Activated naive CD8-positive, alpha-beta T cell treated with anti-CD3 and anti-CD28 coated beads, Interleukin-2, amount 50 U/mL, for 24 hours (primary cell): Measurements from ENCODE around the gene CHRM3.

Experiments used
- ATAC-seq: fragments of 150-1000 bp; cut with Tn5 transposase; one replicate; pipeline ENCODE4 v1.10.0; 2021
- DNase-seq: peaks from one replicate; pipeline ENCODE4 v3.0.0; 2021
- H3K27ac Mint-ChIP-seq: one replicate; pipeline ENCODE4 v1.8.0; 2021; ENCODE audit warnings: mild to moderate bottlenecking, mixed read lengths
- H3K27me3 Mint-ChIP-seq: one replicate; pipeline ENCODE4 v1.8.0; 2021; ENCODE audit warnings: mixed read lengths
- H3K36me3 Mint-ChIP-seq: one replicate; pipeline ENCODE4 v1.8.0; 2021; ENCODE audit warnings: low read depth, mixed read lengths
- H3K4me1 Mint-ChIP-seq: one replicate; pipeline ENCODE4 v1.8.0; 2021; ENCODE audit warnings: mixed read lengths
- H3K4me3 Mint-ChIP-seq: one replicate; pipeline ENCODE4 v1.8.0; 2021; ENCODE audit warnings: mild to moderate bottlenecking, moderate library complexity, mixed read lengths
- H3K9me3 Mint-ChIP-seq: one replicate; pipeline ENCODE4 v1.8.0; 2021; ENCODE audit warnings: mixed read lengths

CHRM3 gene

GRCh38 chr1:239383714-239384113 lies 2.7 kb upstream of the CHRM3 start:
- Mint-ChIP-seq H3K4me1 (peaks cover 23% of the 10 kb centered on the region), H3K27me3 (peaks cover 49% of the 10 kb centered on the region)

GRCh38 chr1:239387304-239388158 lies 1.2 kb downstream of the CHRM3 start:
- Mint-ChIP-seq H3K27ac (no peak overlapping the region), H3K4me1 (peaks cover 23% of the 10 kb centered on the region), H3K9me3 (no peaks in the 10 kb centered on the region), H3K27me3 (peaks cover 71% of the 10 kb centered on the region), H3K4me3 (peak overlapping the region; percentile 79), H3K36me3 (no peaks in the 10 kb centered on the region)
- no peak for ATAC-seq
- DNase-seq, result peak; percentile 2

More at GRCh38 chr1:239383714-239384113, 2.7 kb upstream of the CHRM3 start:
- H3K4me3 Mint-ChIP-seq, result no peak overlapping the region
- DNase-seq, result no peak
- ATAC-seq, result no peak
- no peaks in the 10 kb centered on the region for H3K36me3 Mint-ChIP-seq
- no peak overlapping the region for H3K27ac Mint-ChIP-seq
- no peaks in the 10 kb centered on the region for H3K9me3 Mint-ChIP-seq

- H3K4me3 Mint-ChIP-seq, result peak overlapping the region; percentile 79
Measured at GRCh38 chr1:239388159-239388485, 1.8 kb downstream of the CHRM3 start.

GRCh38 chr1:239388578-239388977 lies 2.2 kb downstream of the CHRM3 start:
- no peaks in the 10 kb centered on the region for H3K36me3 Mint-ChIP-seq

More at GRCh38 chr1:239388159-239388485, 1.8 kb downstream of the CHRM3 start:
- ATAC-seq, result no peak
- Mint-ChIP-seq H3K9me3 (no peaks in the 10 kb centered on the region), H3K27me3 (peaks cover 69% of the 10 kb centered on the region), H3K4me1 (peaks cover 23% of the 10 kb centered on the region), H3K36me3 (no peaks in the 10 kb centered on the region), H3K27ac (no peak overlapping the region)
- DNase-seq, result no peak

GRCh38 chr1:239389703-239390102 lies 3.3 kb downstream of the CHRM3 start:
- no peaks in the 10 kb centered on the region for H3K36me3 Mint-ChIP-seq
- ATAC-seq, result no peak

More at GRCh38 chr1:239388578-239388977, 2.2 kb downstream of the CHRM3 start:
- Mint-ChIP-seq H3K4me1 (peaks cover 23% of the 10 kb centered on the region), H3K27ac (no peak overlapping the region), H3K4me3 (no peak overlapping the region), H3K9me3 (no peaks in the 10 kb centered on the region), H3K27me3 (peaks cover 71% of the 10 kb centered on the region)
- DNase-seq, result no peak
- ATAC-seq, result no peak

GRCh38 chr1:239392271-239392670 lies 5.9 kb downstream of the CHRM3 start:
- no peaks in the 10 kb centered on the region for H3K36me3 Mint-ChIP-seq
- ATAC-seq, result no peak
- H3K4me3 Mint-ChIP-seq, result no peak overlapping the region
- peaks cover 48% of the 10 kb centered on the region for H3K27me3 Mint-ChIP-seq
- peaks cover 12% of the 10 kb centered on the region for H3K4me1 Mint-ChIP-seq
- H3K27ac Mint-ChIP-seq, result no peak overlapping the region
- DNase-seq, result no peak
- no peaks in the 10 kb centered on the region for H3K9me3 Mint-ChIP-seq

More at GRCh38 chr1:239389703-239390102, 3.3 kb downstream of the CHRM3 start:
- H3K9me3 Mint-ChIP-seq, result no peaks in the 10 kb centered on the region
- H3K27ac Mint-ChIP-seq, result no peak overlapping the region
- peaks cover 23% of the 10 kb centered on the region for H3K4me1 Mint-ChIP-seq
- no peak overlapping the region for H3K4me3 Mint-ChIP-seq
- H3K27me3 Mint-ChIP-seq, result peaks cover 65% of the 10 kb centered on the region
- DNase-seq, result no peak

GRCh38 chr1:239394107-239394506 lies 7.7 kb downstream of the CHRM3 start:
- Mint-ChIP-seq H3K27me3 (peaks cover 32% of the 10 kb centered on the region), H3K36me3 (no peaks in the 10 kb centered on the region), H3K9me3 (no peaks in the 10 kb centered on the region), H3K27ac (no peak overlapping the region), H3K4me1 (no peaks in the 10 kb centered on the region), H3K4me3 (no peak overlapping the region)
- ATAC-seq (no peak), DNase-seq (no peak)

- ATAC-seq (no peak), DNase-seq (no peak)
- H3K27ac Mint-ChIP-seq, result no peak overlapping the region
- H3K36me3 Mint-ChIP-seq, result no peaks in the 10 kb centered on the region
- no peaks in the 10 kb centered on the region for H3K27me3 Mint-ChIP-seq
- H3K4me3 Mint-ChIP-seq, result no peak overlapping the region
- no peaks in the 10 kb centered on the region for H3K4me1 Mint-ChIP-seq
- H3K9me3 Mint-ChIP-seq, result peaks cover 5% of the 10 kb centered on the region
Measured at GRCh38 chr1:239413916-239414315, 27.5 kb downstream of the CHRM3 start.

- peaks cover 3% of the 10 kb centered on the region for H3K4me1 Mint-ChIP-seq
- no peaks in the 10 kb centered on the region for H3K36me3 Mint-ChIP-seq
- DNase-seq (no peak), ATAC-seq (no peak)
- H3K27me3 Mint-ChIP-seq, result no peaks in the 10 kb centered on the region
- H3K9me3 Mint-ChIP-seq, result peaks cover 3% of the 10 kb centered on the region
- no peak overlapping the region for H3K4me3 Mint-ChIP-seq
- no peak overlapping the region for H3K27ac Mint-ChIP-seq
Measured at GRCh38 chr1:239417221-239417620, 30.9 kb downstream of the CHRM3 start.

GRCh38 chr1:239417986-239418640 lies 31.7 kb downstream of the CHRM3 start:
- Mint-ChIP-seq H3K9me3 (no peaks in the 10 kb centered on the region), H3K4me3 (no peak overlapping the region), H3K27me3 (no peaks in the 10 kb centered on the region), H3K36me3 (no peaks in the 10 kb centered on the region), H3K4me1 (peaks cover 3% of the 10 kb centered on the region), H3K27ac (no peak overlapping the region)
- ATAC-seq (no peak), DNase-seq (no peak)

GRCh38 chr1:239418681-239419080 lies 32.3 kb downstream of the CHRM3 start:
- no peak overlapping the region for H3K4me3 Mint-ChIP-seq
- DNase-seq, result no peak

GRCh38 chr1:239421811-239422210 lies 35.4 kb downstream of the CHRM3 start:
- no peaks in the 10 kb centered on the region for H3K9me3 Mint-ChIP-seq
- no peaks in the 10 kb centered on the region for H3K36me3 Mint-ChIP-seq
- DNase-seq (no peak), ATAC-seq (no peak)
- H3K4me3 Mint-ChIP-seq, result no peak overlapping the region
- H3K4me1 Mint-ChIP-seq, result peaks cover 3% of the 10 kb centered on the region
- H3K27me3 Mint-ChIP-seq, result no peaks in the 10 kb centered on the region
- H3K27ac Mint-ChIP-seq, result no peak overlapping the region

More at GRCh38 chr1:239418681-239419080, 32.3 kb downstream of the CHRM3 start:
- peaks cover 3% of the 10 kb centered on the region for H3K4me1 Mint-ChIP-seq
- no peak for ATAC-seq
- H3K27me3 Mint-ChIP-seq, result no peaks in the 10 kb centered on the region
- no peaks in the 10 kb centered on the region for H3K9me3 Mint-ChIP-seq
- no peaks in the 10 kb centered on the region for H3K36me3 Mint-ChIP-seq
- no peak overlapping the region for H3K27ac Mint-ChIP-seq

GRCh38 chr1:239422818-239423217 lies 36.5 kb downstream of the CHRM3 start:
- ATAC-seq (no peak), DNase-seq (no peak)
- Mint-ChIP-seq H3K4me3 (no peak overlapping the region), H3K4me1 (peaks cover 3% of the 10 kb centered on the region), H3K27me3 (no peaks in the 10 kb centered on the region), H3K27ac (no peak overlapping the region), H3K36me3 (no peaks in the 10 kb centered on the region), H3K9me3 (no peaks in the 10 kb centered on the region)

GRCh38 chr1:239426821-239427475 lies 40.6 kb downstream of the CHRM3 start:
- no peak overlapping the region for H3K27ac Mint-ChIP-seq
- H3K4me1 Mint-ChIP-seq, result no peaks in the 10 kb centered on the region
- peaks cover 2% of the 10 kb centered on the region for H3K27me3 Mint-ChIP-seq
- H3K9me3 Mint-ChIP-seq, result no peaks in the 10 kb centered on the region
- ATAC-seq, result no peak
- no peak for DNase-seq
- no peak overlapping the region for H3K4me3 Mint-ChIP-seq
- no peaks in the 10 kb centered on the region for H3K36me3 Mint-ChIP-seq

GRCh38 chr1:239427712-239428111 lies 41.3 kb downstream of the CHRM3 start:
- H3K36me3 Mint-ChIP-seq, result no peaks in the 10 kb centered on the region
- H3K27me3 Mint-ChIP-seq, result peaks cover 2% of the 10 kb centered on the region
- no peak overlapping the region for H3K27ac Mint-ChIP-seq
- H3K4me3 Mint-ChIP-seq, result no peak overlapping the region
- no peaks in the 10 kb centered on the region for H3K9me3 Mint-ChIP-seq
- DNase-seq (no peak), ATAC-seq (no peak)
- no peaks in the 10 kb centered on the region for H3K4me1 Mint-ChIP-seq
